ENCODE results near the gene FLNC. TPM values are rescaled to one million over a fixed set of nuclear protein-coding genes. Genes with fewer than 3 reads are reported as not detected.

The FLNC gene
- total and polyA plus RNA-seq, 2 of the 13 experiments (the other 11 are each of a cell fraction or from before 2014, with no cell fraction given), result 0.02 TPM; not detected in 1

- no peak for ATAC-seq
- CTCF ChIA-PET (ENCODE audit: low intra/inter-chr PET ratio, low total read pairs), result no interaction called here
- Histone ChIP-seq H4K20me1 (ENCODE audit: insufficient read depth, low read length) (no peaks in the 10 kb centered on the region), H2AFZ (ENCODE audit: low read length) (no peak overlapping the region), H3K4me3 (replicated peaks in 1 of 3; ENCODE audit: insufficient read depth in 1 of 3, low read depth in 2 of 3, low read length in 3 of 3) (no peak overlapping the region), H3K79me2 (ENCODE audit: insufficient read depth, low read length) (no peaks in the 10 kb centered on the region), H3K4me1 (ENCODE audit: insufficient read depth, low read length) (no peaks in the 10 kb centered on the region), H3K4me2 (ENCODE audit: low read depth, low read length) (no peak overlapping the region), H3K9ac (ENCODE audit: insufficient read depth, low read depth, low read length) (no peak overlapping the region), H3K27me3 (ENCODE audit: control insufficient read depth in 1 of 2, insufficient read depth in 2 of 2, low read length in 2 of 2) (peaks cover 3 to 13% of the 10 kb centered on the region in 2 experiments; a peak in 2 of 5 replicates), H3K27ac (ENCODE audit: extremely low read length, insufficient read depth, low read length) (no peak overlapping the region), H3K9me3 (ENCODE audit: low read length) (no peaks in the 10 kb centered on the region), H3K36me3 (replicated peaks in 1 of 2; ENCODE audit: control insufficient read depth in 1 of 2, insufficient read depth in 2 of 2, low read length in 2 of 2) (no peaks in the 10 kb centered on the region)
- TF ChIP-seq NPAS2 (CRISPR knock-in tag; IDR thresholded peaks at IDR 0.05; ENCODE audit: borderline replicate concordance) (no peak), WIZ (CRISPR knock-in tag; IDR thresholded peaks at IDR 0.05) (no peak), ZNF460 (CRISPR knock-in tag; IDR thresholded peaks at IDR 0.05; ENCODE audit: borderline replicate concordance) (no peak), HNF4A (CRISPR knock-in tag; IDR thresholded peaks at IDR 0.05) (no peak), ZNF580 (CRISPR knock-in tag; IDR thresholded peaks at IDR 0.05; ENCODE audit: borderline replicate concordance, low read depth) (no peak), ZNF841 (CRISPR knock-in tag; IDR thresholded peaks at IDR 0.05; ENCODE audit: borderline replicate concordance) (no peak), ZNF639 (CRISPR knock-in tag; conservative IDR thresholded peaks at IDR 0.05) (no peak), NCOA1 (CRISPR knock-in tag; IDR thresholded peaks at IDR 0.05) (no peak), ZBTB39 (CRISPR knock-in tag; IDR thresholded peaks at IDR 0.05) (no peak), ZNF724P (CRISPR knock-in tag; IDR thresholded peaks at IDR 0.05; ENCODE audit: borderline replicate concordance) (no peak), ZNF598 (CRISPR knock-in tag; IDR thresholded peaks at IDR 0.05; ENCODE audit: borderline replicate concordance) (no peak), ZSCAN22 (CRISPR knock-in tag; IDR thresholded peaks at IDR 0.05) (no peak), FIP1L1 (IDR thresholded peaks at IDR 0.05; ENCODE audit: borderline replicate concordance, insufficient read depth, low read depth, low read length) (no peak), DNMT3B (CRISPR knock-in tag; conservative IDR thresholded peaks at IDR 0.05) (no peak), FOXA3 (CRISPR knock-in tag; IDR thresholded peaks at IDR 0.05) (no peak), NKX3-1 (CRISPR knock-in tag; IDR thresholded peaks at IDR 0.05) (no peak), ATM (IDR thresholded peaks at IDR 0.05; ENCODE audit: borderline replicate concordance) (no peak), IRF1 (CRISPR knock-in tag; IDR thresholded peaks at IDR 0.05; ENCODE audit: low read depth) (no peak), KLF12 (CRISPR knock-in tag; IDR thresholded peaks at IDR 0.05; ENCODE audit: borderline replicate concordance) (no peak)
- no TSS peak for BruUV-seq (replicated peaks)
- FAIRE-seq, result no peak
- POLR2A ChIA-PET, result no interaction called here
- intact Hi-C loops (cut with micrococcal nuclease; ENCODE audit: unreplicated experiment), result no loop called here
- WGBS (ENCODE audit: low lambda C conversion rate), result 44% methylated on average over 3 of the region's 3 CpGs
- no peak for DNase-seq (ENCODE audit: low spot score)
- in situ Hi-C loops (cut with HindIII; ENCODE audit: extremely low pct_ligation_motif_present, low pct_unique_long_range_greater_than_20kb), result no loop called here
These were observed 29.6 kb upstream of the FLNC start for GRCh38 chr7:128800567-128800966.
